Erythroblast (primary cell): ENCODE results near the gene CDC14B.

Experiments used
- GATA1 ChIP-seq: IDR thresholded peaks from 2 replicates; pipeline ENCODE4 v1.6.1; 2011; ENCODE audit warnings: low read depth, mild to moderate bottlenecking, control low read depth, low read length, moderate library complexity
- POLR2A ChIP-seq: IDR thresholded peaks from 2 replicates; pipeline ENCODE4 v1.6.1; 2011; ENCODE audit warnings: mild to moderate bottlenecking, low read length

DNA sequence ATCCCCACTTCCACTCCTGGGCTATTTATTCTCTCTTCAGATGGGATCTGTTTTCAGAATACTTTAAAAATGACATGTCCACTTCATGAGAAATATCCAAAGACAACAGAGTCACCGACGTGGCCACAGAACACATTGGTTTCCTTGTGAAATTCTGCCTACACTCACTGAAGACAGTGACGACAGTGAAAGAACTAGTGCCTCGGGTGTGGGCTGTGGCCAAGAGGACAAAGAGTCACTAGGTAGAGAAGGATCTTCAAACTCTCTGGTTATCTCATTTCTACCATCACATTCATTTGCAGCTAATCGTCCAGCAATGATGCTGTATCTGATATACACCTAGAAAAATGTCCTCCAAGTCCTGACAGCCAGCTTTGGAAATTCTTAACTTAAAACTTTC, 110.6 kb downstream of the CDC14B start:
- TF ChIP-seq POLR2A (no peak), GATA1 (no peak)
